Uterus (tissue), 2 donors: ENCODE results near the gene PLCB3.

ENCODE experiments used
- POLR2A ChIP-seq, 2 donors: fragments of 450-650 bp; IDR thresholded peaks; one replicate each; pipeline ENCODE4 v1.6.1; 2016; ENCODE audit warnings: antibody characterized with exemption in 2 of 2, mild to moderate bottlenecking in 1 of 2, moderate library complexity in 1 of 2
- TF ChIP-seq, protein P1 (sequence below), 4 experiments: fragments of 200-600 bp in 2 of 4; fragments of 450-650 bp in 2 of 4; sonication (generic) in 2 of 4; IDR thresholded peaks; one replicate each; pipeline ENCODE4 v1.5.1; 2016 to 2019; ENCODE audit warnings: antibody characterized with exemption in 4 of 4, mild to moderate bottlenecking in 2 of 4, moderate library complexity in 1 of 4

GRCh38 chr11:64306563-64306875 is 55.2 kb downstream of the PLCB3 start:
- TF ChIP-seq, protein P1, sequence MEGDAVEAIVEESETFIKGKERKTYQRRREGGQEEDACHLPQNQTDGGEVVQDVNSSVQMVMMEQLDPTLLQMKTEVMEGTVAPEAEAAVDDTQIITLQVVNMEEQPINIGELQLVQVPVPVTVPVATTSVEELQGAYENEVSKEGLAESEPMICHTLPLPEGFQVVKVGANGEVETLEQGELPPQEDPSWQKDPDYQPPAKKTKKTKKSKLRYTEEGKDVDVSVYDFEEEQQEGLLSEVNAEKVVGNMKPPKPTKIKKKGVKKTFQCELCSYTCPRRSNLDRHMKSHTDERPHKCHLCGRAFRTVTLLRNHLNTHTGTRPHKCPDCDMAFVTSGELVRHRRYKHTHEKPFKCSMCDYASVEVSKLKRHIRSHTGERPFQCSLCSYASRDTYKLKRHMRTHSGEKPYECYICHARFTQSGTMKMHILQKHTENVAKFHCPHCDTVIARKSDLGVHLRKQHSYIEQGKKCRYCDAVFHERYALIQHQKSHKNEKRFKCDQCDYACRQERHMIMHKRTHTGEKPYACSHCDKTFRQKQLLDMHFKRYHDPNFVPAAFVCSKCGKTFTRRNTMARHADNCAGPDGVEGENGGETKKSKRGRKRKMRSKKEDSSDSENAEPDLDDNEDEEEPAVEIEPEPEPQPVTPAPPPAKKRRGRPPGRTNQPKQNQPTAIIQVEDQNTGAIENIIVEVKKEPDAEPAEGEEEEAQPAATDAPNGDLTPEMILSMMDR (IDR thresholded peaks at IDR 0.05): no peak
- no peak for TF ChIP-seq POLR2A (IDR thresholded peaks at IDR 0.05)
